ENCODE results near the gene ARX. TPM values are rescaled to one million over a fixed set of nuclear protein-coding genes. Genes with fewer than 3 reads are reported as not detected.

Gene ARX
- not detected in 2 replicates for total RNA-seq

GRCh38 chrX:25015486-25016360 lies at the start of gene ARX:
TSS of gene ARX (minus strand) at chrX:25015965. CDS start at chrX:25015737, 228 bp downstream.

Measured in mammary microvascular endothelial cell (primary cell).